HG02884 (cell line): ENCODE measurements around the gene RNLS.
A peak's percentile ranks its signal among the peaks of the same experiment; 100 is the strongest.
"Not testable (repeated sequence)": the region's sequence is repeated elsewhere in the genome, so short reads cannot be mapped to it uniquely, and the experiment has no call there.

Experiments
- ATAC-seq: cut with Tn5 transposase; IDR thresholded peaks from one replicate; pipeline ENCODE4 v1.9.1; 2021; ENCODE audit warnings: mild to moderate bottlenecking, moderate library complexity; ENCODE audit not compliant: unreplicated experiment

RNLS gene

DNA sequence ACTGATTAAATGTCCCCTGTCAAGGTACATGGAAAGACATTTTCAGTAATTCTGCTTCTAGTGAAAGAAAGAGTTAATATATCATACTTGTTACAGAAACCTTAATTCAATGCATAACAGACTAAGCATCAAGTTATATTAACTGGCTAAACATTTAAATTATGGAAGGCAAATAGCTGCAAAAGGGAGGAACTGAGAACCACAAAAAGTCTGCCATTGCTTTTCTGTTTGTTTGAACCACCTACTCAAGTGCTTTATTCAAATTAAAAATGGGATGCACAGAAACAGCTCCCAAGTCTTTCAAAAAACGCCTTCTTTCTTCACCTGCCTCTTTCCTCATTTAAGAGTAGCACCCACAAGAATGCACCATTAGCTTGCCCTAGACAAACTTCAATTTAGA, 271.9 kb downstream of the RNLS start:
- ATAC-seq = no peak

DNA sequence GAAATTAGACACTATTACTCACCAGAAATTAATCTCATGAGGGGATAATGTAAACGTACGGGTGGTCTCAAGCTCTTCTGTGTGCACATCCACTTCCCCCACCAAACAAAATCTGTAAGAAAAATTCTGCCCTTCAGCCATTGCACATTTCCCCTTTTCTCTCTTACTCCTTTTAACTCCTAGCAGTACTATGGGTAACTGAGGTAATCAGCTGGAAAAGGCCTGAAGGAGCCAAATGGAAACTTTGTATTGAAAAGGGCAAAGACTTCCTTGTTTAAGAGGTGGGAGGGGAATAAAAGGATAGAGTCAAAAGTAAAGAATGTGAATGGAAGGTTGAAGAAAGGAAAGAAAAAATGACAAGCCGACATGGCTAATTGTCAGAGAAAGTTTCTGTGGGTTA, 273.8 kb downstream of the RNLS start:
- ATAC-seq = no peak

DNA sequence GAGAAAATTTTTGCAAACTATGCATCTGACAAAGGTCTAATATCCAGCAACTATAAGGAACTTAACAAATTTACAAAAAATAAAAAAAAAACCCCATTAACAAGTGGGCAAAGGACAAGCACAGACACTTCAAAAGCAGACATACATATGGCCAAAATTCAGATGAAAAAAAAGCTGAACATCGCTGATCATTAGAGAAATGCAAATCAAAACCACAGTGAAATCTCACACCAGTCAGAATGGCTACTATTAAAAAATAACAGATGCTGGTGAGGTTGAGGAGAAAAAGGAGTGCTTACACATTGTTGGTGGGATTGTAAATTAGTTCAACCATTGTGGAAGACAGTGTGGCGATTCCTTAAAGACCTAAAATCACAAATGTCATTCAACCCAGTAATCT, 274.8 kb downstream of the RNLS start:
- ATAC-seq = not testable (repeated sequence)

- no peak for ATAC-seq
Observed at GRCh38 chr10:88299787-88300186, 283.3 kb downstream of the RNLS start.

DNA sequence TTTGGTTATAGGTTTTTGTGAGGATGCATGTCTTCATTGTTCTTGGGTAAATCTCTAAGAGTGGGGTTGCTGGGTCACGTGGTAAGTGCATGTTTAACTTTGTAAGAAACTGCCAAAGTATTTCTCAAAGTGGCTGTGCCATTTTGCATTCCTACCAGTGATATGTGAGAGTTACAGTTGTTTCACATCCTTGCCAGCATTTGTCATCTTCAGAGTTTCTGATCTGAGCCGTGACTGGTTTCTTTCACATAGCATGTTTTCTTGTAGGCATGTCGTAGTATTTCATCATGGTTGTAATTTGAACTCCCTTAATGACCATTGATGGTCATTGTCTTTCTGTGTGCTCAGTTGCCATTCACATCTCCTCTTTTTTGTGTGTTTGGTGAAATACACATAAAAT, 286.0 kb downstream of the RNLS start:
- ATAC-seq = no peak

GRCh38 chr10:88293651-88294230, 289.4 kb downstream of the RNLS start:
- ATAC-seq = no peak

DNA sequence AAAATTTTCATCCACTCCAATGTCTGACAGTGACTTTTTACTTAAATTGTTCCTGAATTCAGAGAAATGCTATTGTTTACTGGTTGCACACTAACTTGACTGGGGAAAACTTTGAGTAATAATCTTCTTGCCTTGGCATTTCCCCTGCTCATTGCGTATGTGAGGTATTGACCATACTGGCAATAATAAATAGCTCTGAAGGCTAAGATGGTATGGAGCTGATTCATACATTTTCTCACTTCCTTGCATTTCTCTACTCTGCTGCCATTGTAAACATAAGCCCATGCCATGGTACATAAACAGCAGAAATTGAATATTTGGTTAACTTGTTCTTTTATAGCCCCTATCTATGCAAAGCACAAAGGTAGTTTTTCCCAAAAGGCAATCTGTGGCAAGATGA, 290.0 kb downstream of the RNLS start:
- ATAC-seq = no peak

DNA sequence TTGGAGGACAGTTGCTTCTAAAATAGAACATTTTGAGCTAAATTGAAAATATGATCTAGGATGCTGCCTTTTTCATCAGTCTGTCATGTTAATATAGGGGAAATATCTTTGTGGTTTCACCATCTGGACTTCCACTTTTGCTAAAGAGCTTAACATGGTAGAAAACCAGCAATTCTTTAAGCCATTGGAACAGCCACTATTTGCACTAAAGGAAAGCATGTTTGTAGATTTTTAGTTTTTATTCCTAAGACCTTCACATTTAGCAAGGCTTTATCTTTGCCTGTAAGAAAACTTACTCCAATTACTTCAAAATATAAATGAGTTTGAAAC, 291.0 kb downstream of the RNLS start:
- no peak for ATAC-seq

GRCh38 chr10:88291289-88292184, 291.6 kb downstream of the RNLS start:
- ATAC-seq = no peak

- no peak for ATAC-seq
Observed at GRCh38 chr10:88289342-88289741, 293.8 kb downstream of the RNLS start.

- peak; percentile 49 for ATAC-seq
Observed at GRCh38 chr10:88288320-88289059, 294.6 kb downstream of the RNLS start.

DNA sequence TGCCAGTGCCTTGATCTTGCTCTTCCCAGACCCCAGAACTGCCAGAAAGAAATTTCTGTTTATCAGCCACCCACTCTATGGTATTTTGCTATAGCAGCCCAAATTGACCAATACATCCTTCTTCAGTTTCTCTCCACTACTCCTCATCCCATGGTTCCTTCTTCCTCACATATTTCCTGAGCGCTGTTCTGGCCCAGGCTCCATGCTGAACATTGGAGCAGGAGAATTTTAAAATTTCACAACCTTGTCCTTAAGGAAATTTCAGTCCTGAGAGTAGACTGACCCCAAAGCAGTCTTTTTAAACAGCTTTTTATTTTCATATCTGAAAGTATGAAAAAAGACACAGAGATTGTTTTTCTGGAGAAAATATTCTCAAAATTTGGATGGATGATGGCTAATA, 297.1 kb downstream of the RNLS start:
- ATAC-seq = no peak

DNA sequence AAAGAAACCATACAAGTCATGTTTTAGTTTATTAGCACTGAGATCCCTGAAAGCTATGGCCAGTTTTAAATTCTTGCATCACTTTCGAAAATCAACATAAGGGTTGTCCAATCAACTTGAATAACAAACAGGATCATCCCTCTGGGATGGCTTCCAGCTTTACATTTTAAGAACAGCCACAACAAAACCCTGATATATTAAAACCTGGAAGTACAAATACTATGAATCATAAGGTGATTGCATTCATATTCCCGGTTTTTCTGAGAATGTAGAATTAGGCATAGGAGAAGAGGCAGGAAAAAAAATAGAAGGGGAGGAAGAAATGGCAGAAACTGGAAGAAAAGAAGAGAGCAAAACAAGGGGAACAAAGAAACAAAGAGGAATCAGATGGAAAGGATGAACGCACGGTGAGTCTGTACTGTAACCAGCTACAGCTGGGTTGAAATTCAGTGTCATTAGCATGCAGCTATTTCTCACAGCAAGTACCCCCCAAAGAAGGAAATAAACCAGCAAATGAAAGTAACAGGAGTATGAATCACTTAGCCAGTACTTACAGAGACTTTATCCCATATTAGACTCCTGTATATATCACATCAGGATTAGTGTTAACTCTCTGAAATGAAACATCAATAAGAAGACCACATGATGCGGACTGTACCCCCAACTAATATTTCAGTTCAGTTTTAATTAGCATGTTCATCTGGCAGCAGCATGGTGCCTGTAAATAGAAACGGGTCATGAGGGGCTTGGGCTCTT, 301.3 kb downstream of the RNLS start:
- no peak for ATAC-seq

DNA sequence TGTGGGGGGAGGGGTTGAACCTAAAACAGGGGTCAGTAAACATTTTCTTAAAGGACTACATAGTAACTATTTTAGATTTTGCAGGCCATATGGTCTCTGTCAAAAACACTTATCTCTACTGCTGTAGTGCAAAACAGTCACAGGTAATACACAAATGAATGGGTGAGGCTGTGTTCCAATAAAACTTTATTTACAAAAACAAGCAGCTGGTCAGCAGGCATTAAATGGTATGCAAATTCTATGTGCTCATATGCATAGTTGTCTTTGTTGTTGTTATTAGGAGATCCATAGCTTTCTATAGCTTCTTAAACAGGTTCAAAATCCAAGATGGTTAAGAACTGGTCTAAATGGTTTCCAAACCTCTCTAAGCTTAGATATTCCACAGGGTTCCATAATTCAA, 302.6 kb downstream of the RNLS start:
- no peak for ATAC-seq

- no peak for ATAC-seq
Observed at GRCh38 chr10:88278912-88279311, 304.2 kb downstream of the RNLS start.

- ATAC-seq = not testable (repeated sequence)
Observed at GRCh38 chr10:88276945-88277344, 306.2 kb downstream of the RNLS start.

DNA sequence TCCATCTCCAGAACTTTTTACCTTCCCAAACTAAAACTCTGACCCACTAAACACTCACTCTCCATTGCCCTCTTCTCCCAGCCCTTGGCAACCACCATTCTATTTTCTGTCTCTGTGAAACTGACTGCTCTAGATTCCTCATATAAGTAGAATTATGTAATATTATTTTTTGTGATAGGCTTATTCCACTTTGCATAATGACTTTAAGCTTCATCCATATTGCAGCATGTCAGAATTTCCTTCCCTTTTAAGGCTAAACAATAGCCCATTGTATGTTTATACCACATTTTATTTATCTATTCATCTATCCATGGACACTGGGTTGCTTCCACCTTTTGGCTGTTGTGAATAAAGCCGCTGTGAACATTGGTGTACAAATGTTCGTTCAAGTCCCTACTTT, 308.8 kb downstream of the RNLS start:
- ATAC-seq = no peak

GRCh38 chr10:88273567-88273966, 309.6 kb downstream of the RNLS start:
- no peak for ATAC-seq

GRCh38 chr10:88271761-88272543, 311.2 kb downstream of the RNLS start:
- peak; percentile 15 for ATAC-seq
